HG03442 (cell line): ENCODE data around the gene DRD3.

Experiments
- ATAC-seq: cut with Tn5 transposase; IDR thresholded peaks from one replicate; pipeline ENCODE4 v1.9.1; 2021; ENCODE audit warnings: mild to moderate bottlenecking, moderate library complexity; ENCODE audit not compliant: unreplicated experiment

Gene DRD3

DNA sequence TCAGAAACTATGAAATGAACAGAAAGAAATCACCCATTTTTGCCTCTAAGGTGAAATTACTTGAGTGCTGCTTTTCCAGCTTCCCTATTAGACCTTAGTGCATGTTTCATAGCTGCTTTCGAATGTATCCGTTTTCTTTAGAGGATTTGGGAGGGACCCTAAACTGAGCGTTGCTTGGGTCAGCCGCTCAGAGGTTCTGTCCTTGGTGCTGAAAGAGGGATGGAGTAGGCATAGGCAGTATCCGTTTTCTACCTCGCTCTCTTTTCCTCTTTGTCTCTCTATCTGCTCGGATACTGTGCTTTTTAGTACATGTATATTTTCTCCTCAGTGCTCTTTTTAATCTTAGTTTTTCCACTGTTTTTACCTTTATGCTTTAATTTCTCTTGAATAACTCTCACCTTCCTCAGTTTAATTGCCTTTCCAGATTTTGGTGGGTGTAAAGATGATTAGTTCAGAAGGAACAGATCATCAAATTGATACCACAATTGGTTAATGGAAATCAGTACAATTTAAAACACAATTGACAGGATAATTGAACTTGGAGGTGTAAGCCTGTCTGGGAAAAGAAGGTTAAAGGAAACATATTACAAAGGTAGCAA, at the start of gene DRD3:
Gene DRD3 (minus strand): TSS at position 283 of the 599 bp plus-strand sequence. CDS start 7,060 bp downstream, outside the sequence.
- ATAC-seq: no peak

DNA sequence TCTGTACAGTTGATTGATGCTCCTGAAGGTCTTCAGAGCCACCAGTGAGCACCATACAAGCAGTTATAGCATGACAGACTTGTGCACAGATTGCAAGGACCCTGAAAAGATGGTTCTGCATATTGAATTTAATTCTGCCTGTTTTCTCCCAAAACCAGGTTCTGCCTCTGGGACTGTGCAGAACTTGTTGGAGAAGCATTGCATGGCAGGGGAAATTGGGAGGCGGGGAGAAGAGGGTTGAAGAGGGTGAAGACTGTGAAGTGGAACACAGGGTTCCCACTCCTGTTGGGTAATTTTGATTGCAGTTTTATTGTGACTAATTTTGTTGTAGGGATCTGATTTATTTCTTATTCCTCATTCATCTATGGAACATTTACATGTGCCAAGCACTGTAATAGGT, 48.2 kb upstream of the DRD3 start:
- ATAC-seq: no peak

DNA sequence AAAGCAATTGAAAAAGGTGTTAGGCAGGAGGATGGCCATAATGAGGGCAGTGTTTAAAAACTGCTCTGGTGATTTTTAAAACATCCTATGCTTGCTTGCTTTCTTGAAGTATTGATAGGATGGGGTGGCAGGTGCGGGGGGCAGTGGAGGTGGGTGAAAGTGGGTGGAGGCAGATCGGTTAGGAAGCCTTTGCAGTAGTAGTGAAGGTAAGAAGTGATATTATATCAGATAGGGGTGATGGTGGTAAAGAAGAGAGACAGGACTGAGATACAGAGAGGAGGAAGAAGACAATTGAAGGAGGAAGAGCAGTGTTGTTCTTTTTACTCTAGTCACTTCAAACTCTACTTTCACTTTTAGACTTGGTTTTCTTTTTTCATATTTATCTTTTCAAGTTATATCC, 47.5 kb upstream of the DRD3 start:
- ATAC-seq: no peak

DNA sequence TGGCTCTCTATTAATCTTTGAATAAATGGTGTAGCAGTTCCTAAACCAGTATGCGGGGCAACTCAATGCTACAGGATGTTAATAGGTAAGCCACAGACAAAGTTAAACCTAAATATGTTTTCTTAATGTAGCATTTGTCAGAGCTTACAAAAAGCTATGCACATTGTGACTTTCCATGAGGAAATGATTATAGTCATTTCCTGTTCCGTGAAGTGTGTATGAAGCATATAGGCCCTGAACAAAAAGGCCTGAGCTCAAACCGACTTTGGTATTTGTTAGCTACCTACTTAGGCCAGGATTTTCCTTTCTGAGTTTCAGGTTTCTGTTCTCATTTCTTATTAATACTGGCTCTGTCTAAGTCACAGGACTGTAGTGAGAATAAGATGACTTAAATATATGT, 44.3 kb upstream of the DRD3 start:
- ATAC-seq: peak; percentile 77

DNA sequence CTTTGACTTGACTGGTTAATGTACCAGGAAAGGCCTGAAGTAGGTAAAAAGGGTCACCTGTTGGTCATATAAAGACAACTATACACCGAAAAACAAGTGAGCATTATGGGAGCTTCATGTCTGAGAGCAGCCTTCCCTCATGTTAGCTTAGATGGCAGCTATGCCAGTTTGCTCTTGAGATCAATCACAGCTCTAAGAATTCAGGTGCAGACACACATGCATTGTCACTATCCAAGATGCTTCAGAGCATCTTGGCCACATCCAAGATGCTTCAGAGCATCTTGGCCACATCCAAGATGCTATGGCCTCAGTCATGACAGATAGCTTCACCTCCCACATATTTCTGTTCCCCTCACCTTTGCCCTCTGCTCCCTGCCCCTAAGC, 43.0 kb upstream of the DRD3 start:
- ATAC-seq: no peak

DNA sequence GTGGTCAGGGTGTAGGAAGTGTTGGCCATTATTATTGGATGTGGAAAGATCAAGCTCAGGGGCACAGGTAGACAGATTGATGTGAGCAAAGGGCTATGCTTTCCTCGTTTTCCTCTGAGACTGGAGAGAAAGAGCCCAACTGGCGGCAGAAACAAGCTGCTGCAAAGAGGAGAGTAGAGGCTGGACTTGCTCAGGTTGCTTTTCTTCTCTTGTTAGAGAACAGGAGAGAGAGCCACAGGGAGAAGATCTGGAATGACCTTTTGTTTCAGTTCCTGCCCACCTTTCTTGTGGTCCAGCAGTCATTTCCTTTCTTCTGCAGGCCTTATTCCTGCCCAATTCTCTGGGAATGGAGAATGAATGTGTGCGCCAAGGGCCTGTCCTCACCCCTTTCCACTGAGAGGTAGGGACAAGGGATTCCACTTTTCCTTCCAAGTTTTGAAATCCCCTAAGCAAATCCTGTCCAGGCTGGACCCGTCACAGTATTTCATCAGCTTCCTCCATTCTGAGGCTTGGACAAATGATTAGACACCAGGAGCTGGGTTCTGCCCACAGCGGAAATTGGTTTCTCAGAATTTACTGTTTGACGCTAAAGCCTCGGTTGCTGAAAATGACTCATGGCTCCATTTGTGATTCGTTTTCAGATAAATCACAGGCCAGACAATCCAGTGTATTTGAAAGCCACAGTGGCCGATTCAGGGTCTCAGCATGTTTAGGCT, 42.5 kb upstream of the DRD3 start:
- peak; percentile 35 for ATAC-seq

DNA sequence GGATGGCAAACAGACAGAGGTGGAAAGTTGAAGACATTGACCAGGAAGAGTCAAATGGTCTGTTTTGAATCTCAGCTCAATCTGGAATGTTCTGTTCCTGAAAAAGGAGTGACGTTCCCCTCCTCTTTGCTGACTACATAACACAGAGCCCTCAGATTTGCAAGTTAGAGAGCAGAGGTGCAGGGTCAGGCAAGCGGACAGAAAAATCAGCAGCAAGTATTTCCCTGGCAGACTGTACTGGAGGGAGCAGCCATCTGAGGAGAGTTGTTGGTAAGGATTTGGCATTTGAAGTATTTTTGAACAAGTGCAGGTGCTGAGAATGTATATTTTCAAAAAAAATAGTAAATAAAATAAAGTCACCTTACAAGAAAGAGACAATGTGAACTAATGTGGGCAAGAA, 40.9 kb upstream of the DRD3 start:
- ATAC-seq: no peak

DNA sequence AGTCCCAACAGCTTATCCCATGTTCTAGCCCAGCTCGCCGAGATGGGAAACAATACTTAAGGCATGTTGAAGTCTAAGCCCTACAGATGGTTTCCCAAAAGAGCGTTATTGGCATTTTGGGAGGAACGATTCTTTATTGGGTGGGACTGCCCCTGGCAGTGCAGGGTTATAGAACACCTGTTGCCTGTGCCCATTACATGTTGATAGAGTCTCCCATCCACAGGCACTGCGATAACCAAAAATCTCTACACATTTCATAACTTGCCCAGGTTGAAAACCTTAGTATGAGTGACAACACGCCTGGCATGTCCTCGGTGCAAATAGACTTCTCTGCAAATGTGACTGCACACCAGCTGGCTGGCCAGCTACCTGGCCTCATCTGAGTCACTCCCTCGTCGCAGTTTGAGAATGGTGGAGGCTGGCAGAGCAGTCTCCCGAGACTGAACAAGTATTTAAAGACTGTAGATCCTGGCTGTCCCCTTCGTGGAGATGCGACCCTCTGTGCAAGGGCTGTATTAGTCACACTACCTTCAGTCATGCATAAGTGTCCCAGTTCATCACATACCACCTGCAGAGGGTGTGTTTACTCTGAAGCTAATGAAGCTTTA, 39.8 kb upstream of the DRD3 start:
- no peak for ATAC-seq

DNA sequence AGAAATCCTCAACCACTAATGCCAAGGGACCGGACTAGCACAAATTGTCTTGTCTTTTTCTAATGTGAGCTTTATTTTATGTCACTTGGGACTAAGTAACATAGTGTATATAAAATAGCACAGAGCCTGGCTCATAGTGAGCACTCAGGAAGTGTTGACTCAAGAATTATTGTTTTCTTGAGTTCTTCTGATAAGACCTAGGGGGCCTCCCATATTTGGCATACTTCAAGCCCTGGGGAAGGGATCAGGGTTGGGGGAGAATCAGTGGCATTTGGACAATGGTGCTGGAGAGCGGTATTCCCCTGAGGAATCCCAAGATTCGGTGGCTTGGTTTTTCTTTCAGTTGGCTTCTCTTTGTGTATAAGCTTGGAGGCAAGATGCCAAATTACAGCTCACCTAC, 39.2 kb upstream of the DRD3 start:
- ATAC-seq: no peak

DNA sequence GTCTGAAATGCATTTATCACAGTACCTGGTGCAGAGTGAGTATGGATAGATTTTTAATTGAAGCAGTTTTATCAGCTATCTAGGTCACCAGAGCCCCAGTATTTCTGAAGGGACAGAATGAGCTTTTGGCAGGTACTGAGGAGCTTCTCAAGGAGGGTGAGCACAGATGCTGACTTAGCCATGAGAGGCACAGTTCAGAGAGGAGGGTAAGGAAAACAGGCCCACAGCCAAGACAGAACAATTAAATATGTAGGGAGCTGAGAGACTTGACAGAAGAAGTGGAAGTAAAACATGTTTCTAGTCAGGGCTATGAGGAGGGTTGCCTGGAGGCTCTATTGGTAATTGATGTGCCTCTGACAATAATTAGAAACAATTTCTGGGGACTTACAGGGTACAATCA, 38.4 kb upstream of the DRD3 start:
- ATAC-seq: no peak

DNA sequence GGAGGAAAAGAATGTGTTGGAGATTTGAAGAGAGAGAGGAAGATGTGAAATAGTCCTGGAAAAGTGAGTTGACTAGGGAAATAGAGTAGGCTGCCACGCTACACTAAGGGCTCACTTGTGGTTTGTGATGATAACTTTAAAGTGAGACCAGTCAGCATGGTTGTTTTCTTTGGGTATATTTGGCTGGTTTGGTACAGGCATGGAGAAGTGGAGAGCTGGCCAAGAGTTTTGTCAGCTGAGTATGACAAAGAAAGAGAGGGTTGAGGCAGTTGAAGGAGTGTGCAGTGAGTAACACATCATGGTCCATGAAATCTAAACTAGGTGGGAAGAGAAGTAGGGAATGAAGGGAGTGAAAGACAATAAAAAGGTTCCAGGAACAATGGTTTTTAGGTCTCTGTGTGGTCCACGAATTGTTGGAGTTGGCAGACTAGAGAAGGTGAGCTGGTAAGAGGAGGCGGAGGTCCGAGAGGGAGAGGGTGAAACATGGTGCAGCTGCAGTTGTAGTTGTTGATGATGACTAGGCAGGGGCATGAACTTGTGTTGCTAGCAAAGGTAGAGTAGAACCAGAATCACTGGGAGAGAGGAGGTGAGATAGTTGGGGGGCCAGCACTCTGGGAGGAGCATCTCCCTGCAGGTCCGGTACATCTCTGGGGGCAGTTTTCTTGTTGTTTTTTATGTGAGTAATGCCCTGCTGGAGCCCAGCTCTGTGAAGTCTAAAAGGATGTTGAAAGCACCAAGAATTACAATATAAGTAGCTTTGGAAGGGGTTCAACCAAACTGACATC, 37.5 kb upstream of the DRD3 start:
- no peak for ATAC-seq

DNA sequence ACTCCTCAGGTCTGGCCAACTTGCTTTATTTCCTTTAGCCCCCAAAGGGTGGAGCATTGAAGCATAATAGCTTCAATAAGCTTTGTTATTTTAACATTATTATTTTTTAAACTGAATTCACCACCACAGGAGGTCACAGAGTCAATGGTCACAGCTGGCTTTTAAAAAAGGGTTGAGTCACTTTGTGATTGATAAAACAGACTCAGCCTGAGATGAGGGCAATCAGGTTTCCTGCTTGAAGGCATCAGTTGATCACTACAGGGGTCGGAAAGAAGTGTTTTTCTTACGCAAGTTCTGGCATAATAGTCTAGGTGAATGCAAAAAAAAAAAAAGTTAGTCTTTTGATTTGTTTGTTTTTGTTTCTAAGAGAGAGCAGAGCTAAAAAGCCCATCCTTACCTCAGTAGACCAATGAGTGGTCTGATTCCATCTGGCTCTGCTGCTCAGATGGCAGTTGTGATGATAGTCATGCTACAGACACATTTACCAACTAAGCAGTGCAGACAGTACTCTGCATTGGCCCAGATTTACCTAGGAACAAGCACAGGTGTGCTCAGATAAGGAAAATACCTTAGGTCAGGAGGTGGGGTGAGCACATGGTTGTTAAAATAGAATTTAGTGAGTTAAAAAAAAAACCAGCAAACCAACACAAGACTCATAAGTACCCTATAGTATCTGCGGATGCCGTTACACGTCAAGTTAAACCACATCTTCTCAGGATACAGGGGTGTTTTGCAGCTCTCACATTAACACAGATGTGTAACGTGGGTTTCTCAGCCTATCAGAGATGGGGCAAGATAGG, 35.9 kb upstream of the DRD3 start:
- ATAC-seq: peak; percentile 18

DNA sequence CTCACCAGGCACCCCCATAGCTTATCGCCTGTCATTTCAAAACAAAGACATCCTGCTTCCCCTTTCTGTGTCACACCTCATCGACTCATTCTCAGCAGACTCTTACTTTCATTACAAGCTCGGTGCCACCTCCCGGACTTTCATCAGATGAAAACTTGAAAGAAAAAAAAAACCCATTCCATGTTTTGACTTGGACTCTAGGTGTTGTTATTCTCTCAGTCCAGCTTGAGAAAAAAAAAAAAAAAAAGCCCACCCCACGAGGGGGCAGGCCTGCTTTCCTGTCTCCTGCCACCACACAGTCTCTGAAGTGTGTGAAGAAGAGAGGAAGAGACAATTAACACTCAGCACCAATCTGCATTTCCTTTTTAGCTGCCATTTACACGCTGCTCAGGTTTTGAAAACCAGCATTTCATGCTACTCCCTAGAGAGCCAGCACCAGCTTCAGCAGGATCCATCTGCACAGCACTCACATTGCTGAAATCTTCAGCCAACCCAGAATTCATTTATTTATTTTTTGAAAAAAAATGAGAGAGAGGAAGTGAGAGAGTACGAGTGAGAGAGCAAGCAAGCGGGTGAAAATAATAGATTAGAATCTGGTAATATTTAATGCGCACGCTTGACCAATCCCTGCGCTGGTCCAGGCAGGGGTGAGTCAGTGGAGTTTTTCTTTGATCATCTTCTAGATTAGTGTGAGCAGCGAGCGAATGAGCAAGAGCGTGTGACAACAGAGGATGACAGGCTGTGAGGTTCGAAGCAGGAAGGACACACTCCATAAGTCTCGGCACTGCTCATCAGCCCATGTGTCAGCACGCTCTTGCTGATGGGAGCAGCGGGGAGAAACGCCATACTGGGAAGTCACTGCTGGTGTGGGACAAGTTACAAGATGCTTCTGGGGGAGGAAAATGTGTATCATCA, 35.0 kb upstream of the DRD3 start:
- peak; percentile 82 for ATAC-seq

DNA sequence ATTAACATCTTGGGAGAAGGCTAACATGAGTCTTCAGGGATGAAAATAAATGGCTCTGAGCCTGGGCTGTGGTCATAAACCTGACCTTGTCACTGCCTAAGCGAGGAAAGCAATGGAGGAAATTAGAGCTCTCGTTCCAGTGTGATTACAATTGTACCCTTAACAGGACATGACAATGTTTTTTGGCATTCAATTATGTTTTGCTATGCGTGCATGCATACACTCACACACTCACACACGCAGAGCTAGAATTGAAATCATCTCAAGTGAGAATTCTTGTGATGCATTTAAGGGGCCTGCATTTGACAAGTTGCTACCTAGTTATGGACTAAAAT, 34.4 kb upstream of the DRD3 start:
- peak; percentile 5 for ATAC-seq

DNA sequence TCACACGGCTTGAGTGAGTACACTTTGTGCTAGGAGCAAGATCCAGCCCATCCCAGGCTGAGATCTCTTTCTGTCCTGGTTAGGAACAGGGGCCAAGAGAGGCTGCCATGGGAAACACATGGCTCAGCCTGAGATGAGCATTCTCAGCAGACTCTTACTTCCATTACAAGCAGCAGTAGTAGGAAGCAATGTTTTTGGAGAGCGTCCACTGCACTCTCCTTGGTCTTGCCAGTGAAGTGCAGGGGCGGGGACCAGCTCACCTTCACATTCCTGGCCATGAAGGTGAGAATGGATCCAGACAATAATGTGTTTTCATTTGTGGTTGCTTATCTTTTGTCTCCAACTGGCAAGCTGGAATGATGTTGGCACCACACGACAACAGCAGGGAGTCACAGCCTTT, 33.8 kb upstream of the DRD3 start:
- ATAC-seq: no peak

DNA sequence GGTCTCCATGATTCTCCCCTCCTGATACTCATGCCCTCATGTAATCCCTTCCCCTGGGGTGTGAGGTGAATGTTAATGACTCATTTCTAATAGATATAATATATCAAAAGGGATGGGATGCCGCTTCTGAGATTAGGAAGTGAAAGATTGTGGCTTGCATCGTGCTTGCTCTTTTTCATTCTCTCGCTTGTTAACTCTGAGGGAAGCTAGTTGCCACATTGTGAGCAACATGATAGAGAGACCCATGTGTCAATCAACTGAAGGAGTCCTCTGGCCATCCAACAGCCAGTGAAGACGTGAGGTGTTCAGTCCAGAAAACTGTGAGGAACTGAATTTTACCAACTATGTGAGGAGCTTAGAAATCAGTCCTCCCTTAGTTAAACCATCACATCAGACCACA, 28.9 kb upstream of the DRD3 start:
- peak; percentile 96 for ATAC-seq

DNA sequence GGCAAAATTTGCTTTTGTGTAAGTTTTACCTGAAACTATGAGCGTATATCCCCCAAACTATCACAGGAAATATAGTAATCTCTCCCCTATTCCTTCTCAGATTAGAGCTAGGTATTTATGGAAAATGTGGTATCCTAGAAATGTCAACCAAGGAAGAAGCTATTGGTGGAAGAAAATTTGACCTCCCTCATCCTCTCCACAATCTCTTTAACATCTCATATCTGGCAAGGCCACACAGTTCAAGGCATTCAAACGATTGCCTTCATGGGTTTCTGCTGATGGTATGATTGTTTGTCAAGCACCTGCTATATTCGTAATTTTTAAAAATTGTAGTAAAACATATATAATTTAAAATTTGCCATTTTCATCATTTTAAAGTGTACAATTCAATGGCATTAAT, 27.5 kb upstream of the DRD3 start:
- ATAC-seq: no peak

DNA sequence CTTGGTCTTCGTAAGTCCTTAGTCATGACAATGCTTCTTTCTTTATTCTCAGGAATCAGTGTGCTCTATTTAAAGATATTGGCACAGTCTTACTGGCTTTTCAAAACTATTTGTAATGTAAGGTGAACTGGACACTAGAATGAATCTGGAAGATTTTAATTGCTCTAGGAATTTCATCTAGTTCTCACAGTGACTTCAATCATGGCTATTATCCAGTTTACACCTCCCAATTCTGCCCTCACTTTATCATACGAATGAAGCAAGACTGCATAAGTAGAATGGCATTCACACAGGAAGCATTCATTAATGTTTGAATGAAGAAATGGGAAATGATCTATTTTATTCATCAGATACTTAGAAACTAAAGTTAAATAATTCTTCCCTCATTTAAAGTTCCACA, 26.7 kb upstream of the DRD3 start:
- no peak for ATAC-seq

DNA sequence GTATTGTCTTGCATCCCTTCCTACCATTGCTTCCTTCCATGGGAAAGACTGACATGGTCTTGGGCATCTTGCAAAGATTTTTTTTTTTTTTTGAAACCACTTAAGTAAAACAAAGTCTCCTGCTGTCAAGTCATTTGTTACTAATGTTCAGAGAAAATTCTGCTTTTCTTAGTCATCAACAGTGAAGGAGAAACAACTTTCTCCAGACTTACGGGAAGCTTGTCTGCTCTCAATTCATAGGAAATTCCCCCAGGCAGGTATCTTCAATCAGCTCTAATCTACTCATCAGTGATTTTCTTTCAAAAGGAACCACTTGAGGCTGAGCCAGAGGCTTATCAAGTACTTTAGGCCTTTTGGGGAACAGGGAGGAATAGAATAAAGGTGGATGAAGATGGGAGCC, 15.9 kb upstream of the DRD3 start:
- no peak for ATAC-seq

DNA sequence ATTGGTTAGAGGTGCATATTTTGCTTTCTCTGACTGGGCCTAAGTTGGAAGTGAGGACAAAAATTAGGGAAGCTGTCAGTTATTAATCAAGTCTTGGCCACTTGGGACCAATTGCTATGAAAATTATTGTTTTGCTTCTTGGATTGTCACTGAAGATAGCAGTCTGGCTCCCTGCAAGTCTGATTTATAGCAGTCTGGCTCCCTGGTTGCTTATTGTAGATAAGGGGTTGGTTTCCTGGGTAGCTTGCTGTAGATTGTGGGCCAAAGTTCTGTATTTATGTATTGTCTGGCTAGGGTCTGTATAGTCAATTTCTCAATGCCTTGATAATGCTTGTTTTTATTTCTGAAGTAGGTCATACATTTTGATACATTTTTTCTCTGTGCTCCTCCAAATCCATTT, 13.3 kb upstream of the DRD3 start:
- no peak for ATAC-seq
